K562 (cell line): ENCODE data around the gene FAM219B. TPM values are rescaled to one million over a fixed set of nuclear protein-coding genes. Genes with fewer than 3 reads are reported as not detected.
A peak's percentile ranks its signal among the peaks of the same experiment; 100 is the strongest.

Source experiments
- AFF1 ChIP-seq, 2 experiments: fragments of 450-650 bp; IDR thresholded peaks; 2 replicates each; pipeline ENCODE4 v1.6.1; 2018; ENCODE audit warnings: mild to moderate bottlenecking in 2 of 2, low read depth in 1 of 2; ENCODE audit not compliant: partially characterized antibody in 2 of 2
- CSDE1 ChIP-seq, 2 experiments: fragments of 450-650 bp; IDR thresholded peaks; 2 replicates each; pipeline ENCODE4 v1.6.1; 2016; ENCODE audit warnings: mild to moderate bottlenecking in 1 of 2
- EHMT2 ChIP-seq: fragments of 450-650 bp; IDR thresholded peaks from 2 replicates; pipeline ENCODE4 v1.6.1; 2018; ENCODE audit warnings: antibody characterized with exemption
- GABPA ChIP-seq: fragments of 200-800 bp; sonication (Bioruptor generic); conservative IDR thresholded peaks from 2 replicates; pipeline ENCODE4 v1.6.1; 2016; ENCODE audit warnings: low read depth, missing genetic modification characterization, missing compliant biosample characterization
- HDGF ChIP-seq: fragments of 450-650 bp; IDR thresholded peaks from 2 replicates; pipeline ENCODE4 v1.6.1; 2016
- HES1 ChIP-seq: fragments of 450-650 bp; IDR thresholded peaks from 2 replicates; pipeline ENCODE4 v1.6.1; 2016; ENCODE audit warnings: low read depth, mild to moderate bottlenecking, moderate library complexity
- HMG20B ChIP-seq: fragments of 250-450 bp; sonication (Bioruptor Pico); IDR thresholded peaks from 2 replicates; pipeline ENCODE4 v1.5.0; 2021; ENCODE audit warnings: mild to moderate bottlenecking
- KAT2B ChIP-seq: IDR thresholded peaks from one replicate; pipeline ENCODE4 v1.6.1; 2012; ENCODE audit warnings: low read depth, mild to moderate bottlenecking, control low read depth, inconsistent platforms, low read length, moderate library complexity
- MCM7 ChIP-seq, 2 experiments: fragments of 450-650 bp; IDR thresholded peaks; 2 replicates each; pipeline ENCODE4 v1.6.1; 2016 to 2018
- MXD1 ChIP-seq: fragments of 250-450 bp; sonication (Bioruptor Pico); IDR thresholded peaks from 2 replicates; pipeline ENCODE4 v1.8.0; 2021; ENCODE audit warnings: borderline replicate concordance, mild to moderate bottlenecking, moderate library complexity; ENCODE audit not compliant: poor library complexity, severe bottlenecking
- PML ChIP-seq: IDR thresholded peaks from 2 replicates; pipeline ENCODE4 v1.6.1; 2012; ENCODE audit warnings: low read length, inconsistent platforms
- RAD21 ChIP-seq, 2 experiments: fragments of 250-450 bp in 1 of 2; fragments of 450-650 bp in 1 of 2; sonication (Bioruptor Pico) in 1 of 2; formaldehyde crosslinking in 1 of 2; IDR thresholded peaks in 1 of 2; conservative IDR thresholded peaks in 1 of 2; 2 replicates each; pipeline versions ENCODE4 v1.4.0 to v1.8.0; 2020 to 2022; ENCODE audit warnings: mild to moderate bottlenecking in 2 of 2, moderate library complexity in 1 of 2
- THRB ChIP-seq: fragments of 450-650 bp; formaldehyde crosslinking; conservative IDR thresholded peaks from 2 replicates; pipeline ENCODE4 v1.4.0; 2022; ENCODE audit warnings: mild to moderate bottlenecking, missing genetic modification characterization
- TRIM25 ChIP-seq: fragments of 450-650 bp; IDR thresholded peaks from 2 replicates; pipeline ENCODE4 v1.7.0; 2016; ENCODE audit warnings: borderline replicate concordance
- ZBTB17 ChIP-seq: fragments of 450-650 bp; formaldehyde crosslinking; IDR thresholded peaks from 2 replicates; pipeline ENCODE4 v1.4.0; 2020; ENCODE audit warnings: mild to moderate bottlenecking
- ZBTB7A ChIP-seq: IDR thresholded peaks from 2 replicates; pipeline ENCODE4 v1.6.1; 2011; ENCODE audit warnings: low read depth, mild to moderate bottlenecking, low read length, moderate library complexity, borderline replicate concordance; ENCODE audit not compliant: control insufficient read depth
- ZNF316 ChIP-seq: fragments of 450-650 bp; IDR thresholded peaks from 2 replicates; pipeline ENCODE4 v1.6.1; 2016
- ZNF511 ChIP-seq: sonication (generic); formaldehyde crosslinking; IDR thresholded peaks from 2 replicates; pipeline ENCODE4 v1.8.0; 2022; ENCODE audit warnings: mild to moderate bottlenecking, missing genetic modification reagents
- polyA plus RNA-seq, 8 experiments: library from polyadenylated mRNA; depleted of rRNA in 4 of 8; stranded (reverse) in 5 of 8; unstranded in 3 of 8; fragments of >200 nt; fragmentation: Nextera tagmentation in 2 of 8; fragmentation: Illumina TruSeq in 1 of 8; extraction: Ambion mirVana in 2 of 8; extraction: Trizol in 1 of 8; gene quantifications; 2 replicates each; pipeline versions ENCODE4 v1.2.1 to v1.2.3, GENCODE V29; 2011 to 2014; ENCODE audit warnings: inconsistent platforms in 1 of 8, missing spikeins in 1 of 8
- total RNA-seq, 7 experiments: library from RNA; depleted of rRNA in 6 of 7; stranded (reverse); fragments of >200 nt in 6 of 7; fragmentation: Illumina TruSeq in 2 of 7; extraction: Trizol in 2 of 7; gene quantifications; 2 replicates each; pipeline versions ENCODE4 v1.2.1 to v1.2.3, GENCODE V29; 2011 to 2021; ENCODE audit warnings: low replicate concordance in 1 of 7

The FAM219B gene
- total and polyA plus RNA-seq, 9 of the 15 experiments (the other 6 are each of a cell fraction or from before 2014, with no cell fraction given) = 6.8 to 50.4 (median 29.4) TPM

- TF ChIP-seq TRIM25 (no peak), ZBTB7A (peak; percentile 44; the same call in 1 of the 2 replicates), CSDE1 (IDR thresholded peaks at IDR 0.05) (peak in 1 of 2 experiments; percentile 50; a peak in 1 of 4 replicates), THRB (peak; percentile 81; the same call in 1 of the 2 replicates), PML (no peak), EHMT2 (peak; percentile 60; the same call in 1 of the 2 replicates), ZNF316 (no peak), AFF1 (IDR thresholded peaks at IDR 0.05; ENCODE audit: low read depth in 1 of 2, partially characterized antibody in 2 of 2) (no peak), ZNF511 (CRISPR knock-in tag) (no peak), MCM7 (IDR thresholded peaks at IDR 0.05) (no peak), MXD1 (no peak), ZBTB17 (no peak), HDGF (no peak), RAD21 (CRISPR knock-in tag; conservative IDR thresholded peaks at IDR 0.05 in 1 of 2, IDR thresholded peaks at IDR 0.05 in 1 of 2) (peak; percentile 85 to 96), KAT2B (no peak), HMG20B (no peak), HES1 (no peak), GABPA (no peak)
Observed at GRCh38 chr15:74950078-74950908, 43.6 kb upstream of the FAM219B start (continued).
